Measurements from ENCODE around the gene PILRB. TPM values are rescaled to one million over a fixed set of nuclear protein-coding genes. Genes with fewer than 3 reads are reported as not detected.

PILRB gene
- total and polyA plus RNA-seq, 9 of the 15 experiments (the other 6 are each of a cell fraction or from before 2014, with no cell fraction given), result 6.2 to 94.6 (median 37.0) TPM

GRCh38 chr7:100366411-100367250, 8.7 kb downstream of the PILRB start (continued):
- TF ChIP-seq PCBP1 (IDR thresholded peaks at IDR 0.05; ENCODE audit: low read depth, low read length, poor library complexity, severe bottlenecking), result no peak
- TF ChIP-seq SOX6 (IDR thresholded peaks at IDR 0.05), result no peak
- no peak for TF ChIP-seq ZNF696 (CRISPR knock-in tag; conservative IDR thresholded peaks at IDR 0.05)
- TF ChIP-seq ILK (tag; IDR thresholded peaks at IDR 0.05; ENCODE audit: borderline replicate concordance, low read depth), result no peak
- TF ChIP-seq PTTG1 (tag; IDR thresholded peaks at IDR 0.05; ENCODE audit: low read depth), result no peak
- TF ChIP-seq THAP12 (CRISPR knock-in tag; IDR thresholded peaks at IDR 0.05), result no peak
- no peak for TF ChIP-seq SMARCE1 (IDR thresholded peaks at IDR 0.05)
- no peak for TF ChIP-seq ZNF354B (CRISPR knock-in tag; IDR thresholded peaks at IDR 0.05)
- TF ChIP-seq ARID3B (CRISPR knock-in tag; IDR thresholded peaks at IDR 0.05; ENCODE audit: borderline replicate concordance), result 0 out of 2 replicates have a peak, but pooled peaks have one; percentile 17
- no peak for TF ChIP-seq UBTF (IDR thresholded peaks at IDR 0.05; ENCODE audit: borderline replicate concordance in 1 of 2, low read depth in 2 of 2, low read length in 2 of 2)
- no peak for TF ChIP-seq ZBTB34 (CRISPR knock-in tag; IDR thresholded peaks at IDR 0.05)
- peak; percentile 60 for TF ChIP-seq POLR2B (IDR thresholded peaks at IDR 0.05; ENCODE audit: low read depth, partially characterized antibody)
- no peak for TF ChIP-seq E2F3 (CRISPR knock-in tag; IDR thresholded peaks at IDR 0.05)
- TF ChIP-seq ZNF239 (CRISPR knock-in tag; IDR thresholded peaks at IDR 0.05), result no peak
- peak; percentile 66 for TF ChIP-seq POLR2A (conservative IDR thresholded peaks at IDR 0.05)
- TF ChIP-seq FOXK1 (CRISPR knock-in tag; IDR thresholded peaks at IDR 0.05; ENCODE audit: borderline replicate concordance), result no peak
- TF ChIP-seq HMG20A (CRISPR knock-in tag; conservative IDR thresholded peaks at IDR 0.05), result no peak
- no peak for TF ChIP-seq HMGN3 (IDR thresholded peaks at IDR 0.05; ENCODE audit: borderline replicate concordance, extremely low read depth, insufficient read length, low read depth, low read length)
